GM23338 (cell line): Measurements from ENCODE around the gene PCP4. TPM values are rescaled to one million over a fixed set of nuclear protein-coding genes. Genes with fewer than 3 reads are reported as not detected.

Source experiments
- ATAC-seq: fragments of 200-7000 bp; cut with Tn5 transposase; 3 replicates; pipeline ENCODE4 v1.9.1; 2020
- DNase-seq: peaks from one replicate; pipeline ENCODE4 v3.0.0-alpha.2; 2015; ENCODE audit warnings: low spot score
- H2AFZ ChIP-seq: fragments of 200-600 bp; sonication (generic); 2 replicates; pipeline ENCODE4 v1.8.0; 2016; ENCODE audit warnings: antibody characterized with exemption, mild to moderate bottlenecking, moderate library complexity
- H3F3A ChIP-seq: fragments of 200-600 bp; sonication (generic); replicated peaks from 2 replicates; pipeline ENCODE4 v1.8.0; 2017; ENCODE audit warnings: antibody characterized with exemption, mixed run types, low read depth
- H3K27ac ChIP-seq: fragments of 200-600 bp; sonication (generic); 2 replicates; pipeline ENCODE4 v1.6.1; 2016; ENCODE audit warnings: low read depth
- H3K27me3 ChIP-seq: fragments of 200-600 bp; sonication (generic); 2 replicates; pipeline ENCODE4 v1.8.0; 2016; ENCODE audit warnings: mild to moderate bottlenecking, mixed run types, moderate library complexity; ENCODE audit not compliant: insufficient read depth
- H3K36me3 ChIP-seq: fragments of 200-600 bp; sonication (generic); 2 replicates; pipeline ENCODE4 v1.8.0; 2016; ENCODE audit warnings: mild to moderate bottlenecking; ENCODE audit not compliant: insufficient read depth
- H3K4me1 ChIP-seq: fragments of 200-600 bp; sonication (generic); 2 replicates; pipeline ENCODE4 v1.8.0; 2016; ENCODE audit warnings: mild to moderate bottlenecking, moderate library complexity; ENCODE audit not compliant: insufficient read depth
- H3K4me2 ChIP-seq: fragments of 200-600 bp; sonication (generic); 2 replicates; pipeline ENCODE4 v1.7.1; 2017; ENCODE audit warnings: mixed run types
- H3K4me3 ChIP-seq: fragments of 200-600 bp; sonication (generic); 2 replicates; pipeline ENCODE4 v1.6.1; 2016; ENCODE audit warnings: mixed run types
- H3K79me2 ChIP-seq: fragments of 200-600 bp; sonication (generic); replicated peaks from 2 replicates; pipeline ENCODE4 v1.8.0; 2017; ENCODE audit warnings: mild to moderate bottlenecking; ENCODE audit not compliant: insufficient read depth
- H3K9me2 ChIP-seq: fragments of 200-600 bp; sonication (generic); 2 replicates; pipeline ENCODE4 v1.8.0; 2017; ENCODE audit not compliant: insufficient read depth
- H4K20me1 ChIP-seq: fragments of 200-600 bp; sonication (generic); replicated peaks from 2 replicates; pipeline ENCODE4 v1.8.0; 2017; ENCODE audit warnings: mild to moderate bottlenecking; ENCODE audit not compliant: insufficient read depth
- H3K27ac Mint-ChIP-seq: 2 replicates; pipeline ENCODE4 v1.8.0; 2020; ENCODE audit warnings: inconsistent platforms, mild to moderate bottlenecking, moderate library complexity, mixed read lengths
- H3K27me3 Mint-ChIP-seq: 3 replicates; pipeline ENCODE4 v1.8.0; 2022; ENCODE audit warnings: low read depth, mild to moderate bottlenecking, moderate library complexity, mixed read lengths, inconsistent platforms; ENCODE audit not compliant: insufficient read depth, poor library complexity
- H3K36me3 Mint-ChIP-seq: 3 replicates; pipeline ENCODE4 v1.8.0; 2021; ENCODE audit warnings: low read depth, mild to moderate bottlenecking, inconsistent platforms, moderate library complexity, mixed read lengths
- H3K4me1 Mint-ChIP-seq: 3 replicates; pipeline ENCODE4 v1.8.0; 2020; ENCODE audit warnings: mild to moderate bottlenecking, inconsistent platforms, mixed read lengths
- H3K4me3 Mint-ChIP-seq: 3 replicates; pipeline ENCODE4 v1.8.0; 2021; ENCODE audit warnings: moderate library complexity, mild to moderate bottlenecking, inconsistent platforms, mixed read lengths
- H3K9me3 Mint-ChIP-seq: 3 replicates; pipeline ENCODE4 v1.8.0; 2020; ENCODE audit warnings: moderate library complexity, mild to moderate bottlenecking, inconsistent platforms, mixed read lengths
- CREB1 ChIP-seq: fragments of 250-450 bp; sonication (Bioruptor Pico); IDR thresholded peaks from 2 replicates; pipeline ENCODE4 v1.5.0; 2020; ENCODE audit warnings: low read depth, mild to moderate bottlenecking, moderate library complexity
- ETS1 ChIP-seq: IDR thresholded peaks from 2 replicates; pipeline ENCODE4 v1.6.1; 2016; ENCODE audit warnings: antibody characterized with exemption
- EZH2phosphoT487 ChIP-seq: fragments of 200-600 bp; sonication (generic); IDR thresholded peaks from one replicate; pipeline ENCODE4 v1.8.1; 2018; ENCODE audit warnings: antibody characterized with exemption; ENCODE audit not compliant: unreplicated experiment
- NANOG ChIP-seq: IDR thresholded peaks from 2 replicates; pipeline ENCODE4 v1.6.1; 2016; ENCODE audit warnings: antibody characterized with exemption, borderline replicate concordance
- POLR2AphosphoS5 ChIP-seq: IDR thresholded peaks from 2 replicates; pipeline ENCODE4 v1.6.1; 2016; ENCODE audit warnings: antibody characterized with exemption, low read depth
- REST ChIP-seq: IDR thresholded peaks from one replicate; pipeline ENCODE4 v1.6.1; 2018; ENCODE audit warnings: antibody characterized with exemption; ENCODE audit not compliant: unreplicated experiment
- STAT1 ChIP-seq: IDR thresholded peaks from one replicate; pipeline ENCODE4 v1.6.1; 2016; ENCODE audit warnings: antibody characterized with exemption; ENCODE audit not compliant: unreplicated experiment
- ZNF331 ChIP-seq: fragments of 250-450 bp; sonication (Bioruptor Pico); IDR thresholded peaks from 2 replicates; pipeline ENCODE4 v1.5.0; 2020; ENCODE audit warnings: low read depth, mild to moderate bottlenecking, moderate library complexity
- ZNF462 ChIP-seq: fragments of 250-450 bp; sonication (Bioruptor Pico); IDR thresholded peaks from 2 replicates; pipeline ENCODE4 v1.5.0; 2020; ENCODE audit warnings: mild to moderate bottlenecking, moderate library complexity
- polyA plus RNA-seq: library from polyadenylated mRNA; unstranded; fragments of >200 nt; fragmentation: Nextera tagmentation; extraction: Ambion mirVana; gene quantifications from 2 replicates; pipeline ENCODE4 v1.2.1, GENCODE V29; 2016
- total RNA-seq: library from RNA; depleted of rRNA; stranded (reverse); fragments of >200 nt; shearing (Covaris generic); gene quantifications from 2 replicates; pipeline ENCODE4 v1.2.3, GENCODE V29; 2014

Gene PCP4
- total and polyA plus RNA-seq, 2 experiments from 2014 or later = 7.3 TPM; not detected in 1

DNA sequence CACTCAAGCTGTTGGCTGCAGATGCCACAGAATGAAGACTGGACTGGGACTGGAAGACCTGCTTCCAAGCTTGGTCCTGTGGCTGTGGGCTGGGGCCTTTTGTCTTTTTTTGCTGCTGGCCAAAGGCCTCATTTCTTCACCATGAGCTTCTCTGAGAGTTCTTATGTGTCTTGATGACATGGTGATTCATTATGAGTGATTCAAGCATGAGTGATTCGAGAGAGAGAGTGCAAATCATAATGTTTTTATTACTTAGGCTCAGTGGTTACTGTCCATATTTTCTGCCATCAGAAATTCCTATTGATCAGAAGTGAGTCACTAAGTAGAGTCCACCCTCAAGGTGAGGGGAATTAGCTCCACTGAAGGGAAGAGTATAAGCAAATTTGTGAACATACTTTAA lies 94.0 kb downstream of the PCP4 start:
- H3K9me2 ChIP-seq = peaks cover 7% of the 10 kb centered on the region
- ATAC-seq (no peak), DNase-seq (no peak)
- no peak overlapping the region for H2AFZ ChIP-seq
- Mint-ChIP-seq H3K27me3 (no peaks in the 10 kb centered on the region), H3K36me3 (peaks cover 8% of the 10 kb centered on the region), H3K4me1 (no peaks in the 10 kb centered on the region), H3K27ac (no peak overlapping the region), H3K4me3 (no peak overlapping the region), H3K9me3 (peaks cover 50% of the 10 kb centered on the region)
- no peaks in the 10 kb centered on the region for H3K36me3 ChIP-seq
- H3K27ac ChIP-seq = no peak overlapping the region
- H3K4me3 ChIP-seq = no peak overlapping the region
- no peaks in the 10 kb centered on the region for H3K27me3 ChIP-seq
- H3K4me2 ChIP-seq = no peak overlapping the region
- H4K20me1 ChIP-seq = no peaks in the 10 kb centered on the region
- H3F3A ChIP-seq = no peaks in the 10 kb centered on the region
- no peaks in the 10 kb centered on the region for H3K4me1 ChIP-seq
- TF ChIP-seq NANOG = no peak
- no peak for TF ChIP-seq EZH2phosphoT487
- TF ChIP-seq CREB1 (CRISPR knock-in tag) = no peak
- no peak for TF ChIP-seq ETS1
- TF ChIP-seq POLR2AphosphoS5 = no peak
- TF ChIP-seq ZNF331 (CRISPR knock-in tag) = no peak
- no peaks in the 10 kb centered on the region for H3K79me2 ChIP-seq

DNA sequence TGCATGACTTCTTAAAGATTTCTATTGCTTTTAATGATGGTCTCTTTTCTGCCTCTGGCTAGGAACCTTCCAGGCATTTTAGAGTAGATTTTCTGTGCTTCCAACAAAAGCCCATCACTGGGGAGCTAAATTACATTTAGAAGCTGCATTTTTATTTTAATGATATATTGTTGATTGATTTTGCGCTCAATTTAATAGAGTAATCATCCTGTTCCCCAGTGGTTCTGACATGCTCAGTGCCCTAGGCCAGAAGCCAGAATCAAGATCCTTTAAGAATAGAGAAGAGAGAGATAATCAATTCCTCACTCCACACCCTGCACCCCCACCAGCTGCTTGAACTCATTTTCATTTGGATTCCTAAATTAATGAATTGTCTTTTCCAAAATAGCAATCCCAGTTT lies 97.8 kb downstream of the PCP4 start:
- Mint-ChIP-seq H3K36me3 (peaks cover 6% of the 10 kb centered on the region), H3K27me3 (no peaks in the 10 kb centered on the region), H3K27ac (no peak overlapping the region), H3K9me3 (peaks cover 60% of the 10 kb centered on the region), H3K4me3 (no peak overlapping the region), H3K4me1 (no peaks in the 10 kb centered on the region)
- Histone ChIP-seq H3K4me3 (no peak overlapping the region), H3K79me2 (no peaks in the 10 kb centered on the region), H3K4me1 (no peaks in the 10 kb centered on the region), H3F3A (no peaks in the 10 kb centered on the region), H3K27ac (no peak overlapping the region), H3K9me2 (peaks cover 6% of the 10 kb centered on the region), H3K4me2 (no peak overlapping the region), H4K20me1 (no peaks in the 10 kb centered on the region), H2AFZ (no peak overlapping the region), H3K36me3 (no peaks in the 10 kb centered on the region), H3K27me3 (no peaks in the 10 kb centered on the region)
- DNase-seq = no peak
- ATAC-seq = no peak
- TF ChIP-seq CREB1 (CRISPR knock-in tag) = no peak
- no peak for TF ChIP-seq STAT1
- no peak for TF ChIP-seq REST
- no peak for TF ChIP-seq ZNF462
